Left hindlimb (tissue), 1 donor: ENCODE results near the gene KRTAP5-6.

Experiments used
- DNase-seq: peaks from one replicate; pipeline ENCODE4 v3.0.0-alpha.2; 2018

Gene KRTAP5-6

DNA sequence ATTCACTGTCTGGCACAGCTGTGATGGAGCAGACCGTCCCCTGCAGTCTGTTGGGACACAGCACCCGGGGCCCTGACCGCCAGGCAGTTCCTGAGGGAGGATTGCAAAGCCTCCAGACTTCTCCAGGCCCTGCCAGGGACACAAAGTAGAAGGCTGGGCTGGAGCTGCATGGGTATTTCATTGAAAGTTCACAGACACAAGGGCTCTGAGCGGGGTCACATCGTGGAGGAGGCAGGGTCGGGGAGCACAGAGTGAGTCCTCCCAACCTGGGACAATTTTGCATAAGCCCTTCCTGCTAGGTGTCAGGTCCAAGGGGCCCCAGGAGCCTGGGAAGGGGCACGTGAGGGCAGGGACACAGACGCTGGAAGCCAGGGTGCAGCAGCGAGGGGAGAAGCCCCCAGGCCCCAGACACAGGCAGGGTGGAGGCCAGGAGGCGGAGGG, 37.7 kb downstream of the KRTAP5-6 start:
- DNase-seq, result no peak

DNA sequence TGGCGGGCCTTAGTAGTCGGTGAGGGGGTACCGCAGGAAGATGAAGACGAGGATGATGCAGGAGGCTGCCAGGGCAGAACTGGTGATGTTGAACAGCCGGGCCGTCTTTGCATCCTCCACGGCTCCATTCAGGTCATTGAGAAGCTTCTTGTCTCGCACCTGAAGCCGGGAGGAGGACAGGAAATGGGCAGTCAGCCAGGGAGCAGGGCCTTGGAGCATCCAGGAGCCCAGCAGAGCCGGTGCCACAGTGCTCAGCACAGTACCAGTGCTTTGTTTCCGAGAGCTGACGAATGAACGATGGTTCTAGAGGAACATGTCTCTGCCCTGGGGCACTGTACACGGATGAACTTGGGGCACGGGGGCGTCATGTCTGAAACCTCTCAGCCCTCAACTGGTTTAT, 38.3 kb downstream of the KRTAP5-6 start:
- DNase-seq, result no peak

DNA sequence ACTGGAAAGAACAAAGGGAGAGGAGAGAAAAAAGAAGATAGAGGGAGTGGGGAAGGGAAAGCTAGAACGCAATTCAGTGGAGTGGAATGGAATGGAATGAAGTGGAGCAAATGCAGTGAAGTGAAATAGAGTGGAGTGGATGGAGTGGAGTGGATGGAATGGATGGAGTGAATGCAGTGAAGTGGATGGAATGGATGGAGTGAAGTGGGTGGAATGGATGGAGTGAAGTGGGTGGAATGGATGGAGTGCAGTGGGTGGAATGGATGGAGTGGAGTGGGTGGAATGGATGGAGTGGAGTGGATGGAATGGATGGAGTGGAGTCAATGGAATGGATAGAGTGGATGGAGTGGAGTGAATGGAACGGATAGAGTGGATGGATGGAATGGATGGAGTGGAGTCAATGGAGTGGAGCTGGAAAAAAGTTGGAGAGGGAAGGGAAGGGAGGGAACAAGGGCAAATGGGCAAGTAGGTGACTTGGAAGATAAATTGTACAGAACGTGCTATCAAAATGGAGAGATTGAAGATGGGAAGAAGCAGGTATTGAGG, 39.5 kb downstream of the KRTAP5-6 start:
- DNase-seq, result no peak

DNA sequence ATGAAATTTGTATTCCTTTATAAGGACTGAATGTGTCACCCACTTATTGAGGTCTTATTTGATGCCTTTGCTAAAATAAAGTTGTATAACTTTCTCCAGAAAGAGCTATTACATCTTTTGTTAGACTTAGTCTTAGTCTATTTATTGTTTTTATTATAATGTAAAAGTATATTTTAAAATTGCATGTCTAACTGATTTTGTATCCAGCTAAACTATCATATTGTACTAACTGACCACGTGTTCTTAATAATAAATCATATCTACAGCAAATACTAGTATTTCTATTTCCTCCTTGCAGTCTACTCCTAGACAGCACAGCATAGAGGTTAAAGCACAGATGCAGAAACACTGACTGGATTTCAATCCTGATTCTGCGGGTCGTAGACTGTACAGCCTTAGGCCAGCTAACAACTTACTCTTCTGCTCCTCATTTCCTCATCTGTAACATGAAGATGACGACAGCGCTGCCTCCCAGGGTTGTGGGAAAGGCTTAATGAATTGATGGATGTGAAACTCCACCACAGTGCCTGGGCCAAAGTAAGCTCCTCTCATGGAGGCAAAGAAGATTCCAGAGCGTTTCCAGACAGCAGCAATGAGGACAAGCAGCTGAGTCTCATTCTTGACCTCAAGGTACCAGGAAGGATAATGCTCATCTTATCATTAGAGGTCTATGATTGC, 40.2 kb downstream of the KRTAP5-6 start:
- DNase-seq, result no peak

DNA sequence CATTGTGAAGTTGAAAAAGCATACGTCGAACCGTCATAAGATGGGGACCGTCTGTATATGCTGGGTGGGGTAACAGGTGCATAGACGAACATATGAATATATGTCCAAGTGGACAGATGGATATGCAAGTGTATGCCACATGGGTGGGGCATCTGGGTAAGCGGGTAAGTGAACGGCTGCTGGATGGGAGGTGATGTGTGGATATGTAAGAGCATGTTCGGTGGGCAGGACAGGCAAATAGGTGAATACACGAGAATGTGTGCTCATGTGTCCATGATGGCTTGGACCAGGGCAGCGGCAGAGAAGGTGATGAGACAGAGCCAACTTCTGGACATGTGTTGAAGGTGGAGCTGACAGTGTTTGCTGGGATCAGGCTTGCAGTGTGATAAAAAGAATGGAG, 41.4 kb downstream of the KRTAP5-6 start:
- no peak for DNase-seq

DNA sequence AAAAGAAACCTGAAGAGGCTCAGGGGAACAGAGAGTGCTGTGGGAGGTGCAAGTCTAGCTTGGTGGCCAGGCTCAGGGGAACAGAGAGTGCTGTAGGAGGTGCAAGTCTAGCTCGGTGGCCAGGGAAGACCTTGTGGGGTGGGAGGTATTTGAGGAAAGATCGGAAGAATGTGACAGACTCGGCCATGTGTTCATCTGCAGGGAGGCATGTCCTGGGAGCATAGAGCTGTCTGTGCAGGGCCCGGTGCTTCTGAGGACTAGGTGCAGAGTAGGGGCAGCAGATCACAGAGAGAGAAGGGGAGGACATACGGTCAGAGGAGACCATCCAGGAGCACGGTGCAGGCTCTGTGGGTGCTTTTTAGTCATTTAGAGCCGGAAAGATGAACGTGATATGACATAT, 42.6 kb downstream of the KRTAP5-6 start:
- no peak for DNase-seq

DNA sequence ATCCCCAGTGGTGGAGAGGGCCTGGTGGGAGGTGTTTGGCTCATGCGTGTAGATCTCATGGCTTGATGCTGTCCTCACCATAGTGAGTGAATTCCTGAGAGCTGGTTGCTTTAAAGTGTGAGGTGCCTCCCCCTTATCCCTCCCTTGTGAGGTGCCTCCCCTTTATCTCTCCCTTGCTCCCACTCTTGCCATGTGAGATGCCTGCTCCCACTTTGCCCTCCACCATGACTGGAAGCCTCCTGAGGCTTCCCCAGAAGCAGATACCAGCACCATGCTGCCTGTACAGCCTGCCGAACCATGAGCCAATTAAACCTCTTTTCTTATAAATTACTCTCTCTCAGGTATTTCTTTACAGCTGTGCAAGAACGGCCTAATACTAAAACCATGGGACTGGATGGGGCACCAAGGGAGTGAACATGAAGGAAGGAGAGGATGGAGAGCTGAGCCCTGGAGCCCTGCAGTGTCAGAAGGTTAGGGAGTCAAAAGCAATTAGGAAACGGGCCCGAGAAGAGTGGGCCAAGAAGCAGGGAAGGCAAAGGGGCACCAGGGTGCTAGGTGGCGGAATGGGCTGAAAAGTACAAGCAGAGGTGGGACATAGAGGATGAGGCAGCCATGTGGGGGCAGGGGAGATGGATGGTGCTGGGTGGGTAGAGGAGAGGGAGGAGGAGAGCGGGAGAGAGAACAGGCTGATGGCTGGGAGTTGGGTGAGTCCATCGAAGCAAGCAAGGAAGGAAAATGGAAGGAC, 44.0 kb downstream of the KRTAP5-6 start:
- no peak for DNase-seq

DNA sequence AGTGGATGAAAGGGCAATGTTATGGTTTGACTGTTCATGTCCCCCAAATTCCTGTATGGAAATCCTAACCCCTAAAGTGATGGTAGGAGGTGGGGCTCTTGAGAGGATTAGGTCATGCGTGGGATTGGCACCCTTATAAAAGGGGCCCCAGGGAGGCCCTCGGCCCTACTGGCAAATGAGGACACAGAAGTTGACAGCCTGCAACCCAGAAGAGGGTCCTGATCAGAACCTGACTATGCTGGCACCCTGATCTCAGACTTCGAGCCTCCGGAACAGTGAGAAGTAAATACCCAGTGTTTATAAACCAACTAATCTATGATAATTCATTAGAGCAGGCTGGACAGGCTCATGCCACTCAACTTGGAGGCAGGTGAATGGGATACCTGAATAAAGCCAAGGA, 44.7 kb downstream of the KRTAP5-6 start:
- DNase-seq, result no peak

DNA sequence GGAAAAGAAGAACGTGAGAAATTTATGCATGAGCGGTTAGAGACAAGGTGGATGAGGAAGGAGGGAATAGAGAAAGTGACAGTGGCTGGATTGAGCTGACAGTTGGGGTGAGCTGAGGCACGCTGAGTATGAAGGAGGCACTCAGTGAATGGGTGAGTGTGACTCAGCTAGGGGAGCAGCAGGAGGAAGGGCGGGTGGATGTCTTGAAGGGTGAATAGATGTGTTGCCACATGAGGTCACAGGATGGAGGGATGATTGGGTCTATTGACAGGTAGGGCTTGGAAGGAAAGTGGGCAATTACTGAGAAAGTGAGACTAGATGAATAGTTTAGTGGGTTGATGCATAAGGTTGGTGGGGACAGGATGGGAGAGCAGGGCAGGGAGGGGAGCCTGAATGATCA, 45.4 kb downstream of the KRTAP5-6 start:
- DNase-seq, result peak; percentile 3

DNA sequence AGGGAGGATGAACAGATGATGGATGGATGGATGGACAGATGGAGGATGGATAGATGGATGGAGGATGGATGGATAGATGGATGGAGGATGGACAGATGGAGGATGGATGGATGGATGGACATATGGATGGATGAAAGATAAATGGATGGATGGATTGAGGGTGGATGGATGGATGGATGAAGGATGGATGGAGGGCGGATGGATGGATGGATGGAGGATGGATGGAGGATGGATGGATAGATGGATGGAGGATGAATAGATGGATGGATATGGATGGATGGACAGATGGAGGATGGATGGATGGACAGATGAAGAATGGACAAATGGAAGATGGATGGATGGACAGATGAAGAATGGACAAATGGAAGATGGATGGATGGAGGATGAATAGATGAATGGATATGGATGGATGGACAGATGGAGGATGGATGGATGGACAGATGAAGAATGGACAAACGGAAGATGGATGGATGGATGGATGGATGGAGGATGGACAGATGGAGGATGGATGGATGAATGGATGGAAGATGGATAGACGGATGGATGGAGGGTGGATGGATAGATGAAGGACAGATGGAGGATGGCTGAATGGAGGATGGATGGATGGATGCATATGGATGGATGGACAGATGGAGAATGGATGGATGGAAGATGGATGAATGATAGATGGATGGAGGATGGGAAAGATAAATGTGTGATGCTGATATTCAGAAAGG, 46.0 kb downstream of the KRTAP5-6 start:
- DNase-seq, result no peak

DNA sequence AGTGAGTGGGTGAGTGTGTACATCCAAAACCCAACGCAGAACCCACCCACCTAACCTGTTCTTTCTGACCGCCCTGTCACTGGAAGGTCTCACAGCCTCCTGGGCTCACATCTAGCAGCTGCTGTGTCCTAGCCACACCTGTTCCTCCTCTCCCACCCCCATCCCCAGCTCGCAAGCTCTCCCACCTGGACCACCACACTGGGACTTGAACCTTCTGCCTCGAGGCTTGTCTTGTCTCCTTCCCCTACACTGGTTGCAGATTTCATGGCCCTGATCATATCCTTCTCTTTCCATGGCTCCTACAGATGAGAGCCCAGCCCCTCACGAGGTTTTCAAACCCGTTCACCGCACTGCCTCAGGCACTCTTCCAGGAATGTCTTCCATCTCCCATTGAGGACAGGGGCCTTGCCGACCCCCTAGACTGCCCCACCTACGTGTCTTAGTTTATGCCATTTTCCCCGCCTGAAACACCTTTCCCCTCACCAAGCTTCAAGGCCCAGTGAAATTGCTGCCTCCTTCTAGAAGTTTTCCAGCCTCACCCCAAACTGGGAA, 46.7 kb downstream of the KRTAP5-6 start:
- peak; percentile 17 for DNase-seq

DNA sequence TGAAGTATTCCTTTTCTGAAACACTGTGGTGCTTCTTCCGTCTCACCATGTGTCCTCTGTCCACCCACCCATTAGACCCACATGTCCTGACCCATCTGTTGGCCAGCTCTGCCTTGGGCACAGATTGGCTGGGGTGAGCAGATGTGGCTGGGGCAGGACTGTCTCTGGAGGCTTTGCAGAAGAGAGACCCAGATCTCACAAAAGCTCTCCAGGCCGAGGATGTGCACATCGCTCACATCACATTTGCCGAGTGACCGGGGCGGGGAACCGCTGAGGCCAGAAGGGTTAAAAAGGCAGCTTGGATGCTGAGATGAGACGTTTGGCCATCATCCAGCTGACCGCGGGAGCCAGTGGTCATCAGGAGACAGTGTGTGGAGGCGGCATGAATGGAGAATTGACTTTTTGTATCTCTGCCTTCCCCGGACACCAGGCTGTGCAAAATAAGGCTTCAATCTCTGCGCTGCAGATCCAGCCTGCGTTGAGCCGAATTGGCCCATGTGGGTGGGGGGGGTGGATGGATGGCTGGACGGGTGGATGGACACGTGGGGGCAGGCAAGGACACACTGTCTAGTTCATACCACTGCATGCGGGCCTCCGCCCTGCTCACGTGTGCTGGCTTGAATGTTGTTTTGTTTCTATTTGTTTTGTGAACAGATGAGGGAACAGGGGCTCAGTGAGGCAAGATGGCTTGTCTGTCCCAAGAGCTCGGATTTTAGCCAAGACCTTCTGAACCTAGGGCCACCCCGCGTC, 47.3 kb downstream of the KRTAP5-6 start:
- peak; percentile 25 for DNase-seq

DNA sequence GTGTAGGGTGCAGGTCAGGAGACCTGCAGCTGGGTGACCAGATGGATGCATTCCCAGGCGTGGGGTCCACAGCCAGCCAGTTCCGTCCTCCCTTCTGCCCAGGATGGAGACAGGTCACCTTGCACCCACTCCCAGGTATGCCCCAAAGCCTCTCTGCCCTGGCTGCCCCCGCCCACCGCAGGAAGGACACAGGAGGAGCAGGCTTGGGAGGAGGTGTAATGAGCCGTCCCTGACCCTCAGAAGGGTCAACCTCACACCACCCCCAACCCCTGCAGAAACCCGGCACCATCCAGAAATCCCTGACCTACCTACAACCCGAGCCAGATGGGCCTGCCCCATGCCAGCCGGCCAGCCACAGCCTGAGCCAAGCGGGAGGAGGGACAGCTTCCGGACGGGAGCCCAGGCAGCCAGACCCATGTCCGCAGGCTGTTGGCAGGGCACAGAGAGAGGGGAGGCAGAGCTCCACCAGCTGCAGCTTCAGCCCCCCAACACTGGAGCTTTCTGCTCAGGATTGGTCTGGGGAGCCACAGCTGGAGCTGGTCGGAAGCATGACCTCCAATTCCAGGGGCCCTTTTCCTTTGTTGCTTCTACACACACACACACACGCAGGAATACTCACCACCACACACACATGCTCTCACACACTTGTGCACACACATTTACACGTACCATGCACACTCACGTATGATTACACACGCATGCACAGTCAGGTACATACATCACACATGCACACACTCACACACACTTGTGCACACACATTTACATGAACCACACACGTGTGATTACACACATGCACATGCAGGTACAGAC, 48.1 kb downstream of the KRTAP5-6 start:
- DNase-seq, result peak; percentile 43

DNA sequence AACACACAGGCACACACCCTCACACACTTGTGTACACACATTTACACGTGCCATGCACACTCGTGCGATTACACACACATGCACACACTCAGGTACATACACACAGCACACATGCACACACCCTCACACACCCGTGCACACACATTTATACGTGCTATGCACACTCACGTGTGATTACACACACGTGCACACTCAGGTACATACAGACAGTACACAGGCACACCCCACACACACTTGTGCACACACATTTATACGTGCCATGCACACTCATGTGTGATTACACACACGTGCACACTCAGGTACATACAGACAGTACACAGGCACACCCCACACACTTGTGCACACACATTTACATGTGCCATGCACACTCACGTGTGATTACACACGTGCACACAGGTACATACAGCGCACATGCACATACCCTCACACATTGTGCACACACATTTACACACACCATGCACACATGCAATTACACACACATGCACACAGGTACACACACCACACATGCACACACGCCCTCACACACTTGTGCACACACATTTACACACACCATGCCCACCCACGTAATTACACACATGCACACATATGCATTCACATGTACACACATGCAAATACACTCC, 48.8 kb downstream of the KRTAP5-6 start:
- peak; percentile 15 for DNase-seq

DNA sequence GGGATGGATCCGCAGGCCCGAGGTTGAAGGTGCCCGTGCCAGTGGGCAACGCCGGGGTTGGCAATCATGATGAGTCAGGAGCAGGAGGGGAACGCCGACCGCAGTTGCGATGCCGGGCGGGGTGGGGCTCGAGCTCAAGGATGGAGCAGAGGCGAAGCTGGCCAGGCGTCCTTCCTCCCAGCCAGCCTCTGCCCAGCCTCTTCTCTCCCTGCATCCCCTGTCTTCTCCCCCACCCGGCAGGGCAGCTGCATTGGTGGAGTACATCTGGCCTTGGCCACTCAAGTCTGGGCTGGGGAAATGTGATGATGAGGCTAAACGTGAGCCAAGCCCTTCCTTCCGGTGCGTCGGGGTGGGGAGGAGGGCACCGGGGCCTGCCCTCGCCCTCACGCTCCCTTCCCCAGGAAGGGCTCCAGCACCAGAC, 49.5 kb downstream of the KRTAP5-6 start:
- DNase-seq, result peak; percentile 33

DNA sequence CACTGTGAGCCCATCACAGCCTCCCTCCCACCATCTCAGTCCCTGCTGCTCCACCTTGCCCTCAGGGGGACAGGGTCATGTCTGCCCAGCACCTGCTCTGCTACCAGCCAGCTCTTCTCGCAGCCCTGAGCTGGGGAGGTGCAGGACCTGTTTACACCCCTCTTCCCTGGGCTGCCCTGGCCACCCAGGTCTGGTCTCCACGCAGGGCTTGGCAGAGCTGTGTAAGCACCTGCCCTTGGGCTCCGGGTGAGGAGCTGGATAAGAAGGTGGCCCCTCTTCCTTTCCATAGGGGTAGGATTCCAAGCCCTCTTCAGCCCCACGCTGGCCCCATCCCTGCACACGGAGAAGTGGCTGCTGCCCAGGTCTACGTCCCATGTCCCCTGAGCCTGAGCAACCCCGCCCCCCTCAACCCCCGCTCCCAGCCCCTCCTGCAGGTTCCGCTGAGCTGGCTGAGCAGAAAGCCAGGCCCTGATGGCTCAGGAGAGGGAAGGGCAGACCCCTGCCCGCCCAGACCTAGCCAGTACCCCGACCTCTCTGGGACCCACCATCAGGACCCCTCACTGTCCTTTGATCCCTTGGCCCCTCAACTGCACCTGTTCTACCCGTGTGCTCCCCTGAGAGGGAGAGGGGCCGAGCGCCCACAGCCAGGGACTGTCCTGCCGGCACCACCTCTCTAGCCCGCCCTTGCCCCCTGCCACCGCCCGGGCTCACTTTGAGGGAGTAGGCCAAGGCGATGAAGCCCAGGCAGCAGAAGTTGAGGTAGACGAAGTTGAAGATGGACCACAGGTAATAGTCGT, 50.2 kb downstream of the KRTAP5-6 start:
- DNase-seq, result peak; percentile 27
